ENCODE data around the gene ANKRD30B. TPM values are rescaled to one million over a fixed set of nuclear protein-coding genes. Genes with fewer than 3 reads are reported as not detected.
"Not testable (repeated sequence)": the region's sequence is repeated elsewhere in the genome, so short reads cannot be mapped to it uniquely, and the experiment has no call there.

ANKRD30B gene
- total and polyA plus RNA-seq, 2 of the 4 experiments (the other 2 are of a cell fraction) = not detected

GRCh38 chr18:14866426-14866825 lies 118.5 kb downstream of the ANKRD30B start:
- H2BK20ac ChIP-seq (ENCODE audit: low read depth, low read length); H2AFZ ChIP-seq (replicated peaks; ENCODE audit: low read length, poor library complexity); H4K91ac ChIP-seq (ENCODE audit: insufficient read depth, low read depth, low read length); H2AK5ac ChIP-seq (ENCODE audit: low read depth, low read length); H3K4me3 ChIP-seq (ENCODE audit: insufficient read depth, low read depth, low read length); H3K9me1 ChIP-seq (ENCODE audit: insufficient read depth, low read length); dilution Hi-C loops (cut with HindIII; ENCODE audit: low sequenced_read_pairs, unreplicated experiment); H4K5ac ChIP-seq (ENCODE audit: low read depth, low read length); H4K20me1 ChIP-seq (ENCODE audit: insufficient read depth, low read length); H3K4ac ChIP-seq (ENCODE audit: low read depth, low read length); CTCF ChIA-PET; H4K8ac ChIP-seq (ENCODE audit: low read depth in 2 of 2, low read length in 2 of 2); H3K56ac ChIP-seq (ENCODE audit: extremely low read depth, insufficient read depth, low read length); ATAC-seq (ENCODE audit: low read depth); H3K27ac ChIP-seq (ENCODE audit: insufficient read depth, low read length); POLR2A ChIA-PET (ENCODE audit: unreplicated experiment); H2BK5ac ChIP-seq (ENCODE audit: low read depth, low read length, poor library complexity, severe bottlenecking); H3K4me1 ChIP-seq (ENCODE audit: control insufficient read depth, insufficient read depth, low read length); H3K18ac ChIP-seq (ENCODE audit: low read depth, low read length); in situ Hi-C loops (cut with MboI; ENCODE audit: low sequenced_read_pairs); H3K36me3 ChIP-seq (ENCODE audit: control insufficient read depth, insufficient read depth, low read length); H3K79me1 ChIP-seq (ENCODE audit: low read depth in 1 of 2, low read length in 2 of 2); H3K9me3 ChIP-seq (ENCODE audit: control insufficient read depth, insufficient read depth, low read length); DNase-seq; H3K14ac ChIP-seq (replicated peaks; ENCODE audit: low read depth, low read length); intact Hi-C loops (cut with micrococcal nuclease); H3K23ac ChIP-seq (ENCODE audit: low read depth, low read length); H2BK120ac ChIP-seq (ENCODE audit: low read depth, low read length); H2AK9ac ChIP-seq (replicated peaks; ENCODE audit: low read depth, low read length, poor library complexity); H3K9ac ChIP-seq (ENCODE audit: low read depth, low read length); H3K27me3 ChIP-seq (ENCODE audit: control insufficient read depth, insufficient read depth, low read length); H2BK15ac ChIP-seq (ENCODE audit: low read depth, low read length); H3K4me2 ChIP-seq (ENCODE audit: low read depth, low read length); BruUV-seq (replicated peaks): not testable (repeated sequence)
- no CpG with 5 or more reads among the region's 15 CpGs for WGBS, 2 experiments (ENCODE audit: extremely low coverage in 2 of 2, insufficient read length in 1 of 2)

- H4K91ac ChIP-seq (ENCODE audit: insufficient read depth, low read depth, low read length); H3K18ac ChIP-seq (ENCODE audit: low read depth, low read length); in situ Hi-C loops (cut with MboI; ENCODE audit: low sequenced_read_pairs); H2BK120ac ChIP-seq (ENCODE audit: low read depth, low read length); dilution Hi-C loops (cut with HindIII; ENCODE audit: low sequenced_read_pairs, unreplicated experiment); H2AFZ ChIP-seq (replicated peaks; ENCODE audit: low read length, poor library complexity); H3K23ac ChIP-seq (ENCODE audit: low read depth, low read length); POLR2A ChIA-PET (ENCODE audit: unreplicated experiment); H3K4me3 ChIP-seq (ENCODE audit: insufficient read depth, low read depth, low read length); H3K9me3 ChIP-seq (ENCODE audit: control insufficient read depth, insufficient read depth, low read length); H3K36me3 ChIP-seq (ENCODE audit: control insufficient read depth, insufficient read depth, low read length); H3K27ac ChIP-seq (ENCODE audit: insufficient read depth, low read length); BruUV-seq (replicated peaks); H3K14ac ChIP-seq (replicated peaks; ENCODE audit: low read depth, low read length); H2AK9ac ChIP-seq (replicated peaks; ENCODE audit: low read depth, low read length, poor library complexity); H3K79me1 ChIP-seq (ENCODE audit: low read depth in 1 of 2, low read length in 2 of 2); DNase-seq; H3K9ac ChIP-seq (ENCODE audit: low read depth, low read length); H2BK20ac ChIP-seq (ENCODE audit: low read depth, low read length); intact Hi-C loops (cut with micrococcal nuclease); H3K4ac ChIP-seq (ENCODE audit: low read depth, low read length); H2AK5ac ChIP-seq (ENCODE audit: low read depth, low read length); H3K4me1 ChIP-seq (ENCODE audit: control insufficient read depth, insufficient read depth, low read length); ATAC-seq (ENCODE audit: low read depth); H3K27me3 ChIP-seq (ENCODE audit: control insufficient read depth, insufficient read depth, low read length); H3K9me1 ChIP-seq (ENCODE audit: insufficient read depth, low read length); H4K5ac ChIP-seq (ENCODE audit: low read depth, low read length); H4K8ac ChIP-seq (ENCODE audit: low read depth in 2 of 2, low read length in 2 of 2); H3K56ac ChIP-seq (ENCODE audit: extremely low read depth, insufficient read depth, low read length); H2BK5ac ChIP-seq (ENCODE audit: low read depth, low read length, poor library complexity, severe bottlenecking); H3K4me2 ChIP-seq (ENCODE audit: low read depth, low read length); CTCF ChIA-PET; H4K20me1 ChIP-seq (ENCODE audit: insufficient read depth, low read length); H2BK15ac ChIP-seq (ENCODE audit: low read depth, low read length): not testable (repeated sequence)
- WGBS, 2 experiments (ENCODE audit: extremely low coverage in 2 of 2, insufficient read length in 1 of 2) = 61% methylated on average over 2 of the region's 4 CpGs; no CpG with 5 or more reads in 1 of the 2 experiments
Measured at GRCh38 chr18:14867988-14868387, 120.0 kb downstream of the ANKRD30B start.
